HG03520 (cell line): ENCODE results near the gene KLF13.

Experiments used
- ATAC-seq: cut with Tn5 transposase; IDR thresholded peaks from one replicate; pipeline ENCODE4 v1.9.1; 2021; ENCODE audit warnings: mild to moderate bottlenecking, moderate library complexity; ENCODE audit not compliant: unreplicated experiment

The KLF13 gene

DNA sequence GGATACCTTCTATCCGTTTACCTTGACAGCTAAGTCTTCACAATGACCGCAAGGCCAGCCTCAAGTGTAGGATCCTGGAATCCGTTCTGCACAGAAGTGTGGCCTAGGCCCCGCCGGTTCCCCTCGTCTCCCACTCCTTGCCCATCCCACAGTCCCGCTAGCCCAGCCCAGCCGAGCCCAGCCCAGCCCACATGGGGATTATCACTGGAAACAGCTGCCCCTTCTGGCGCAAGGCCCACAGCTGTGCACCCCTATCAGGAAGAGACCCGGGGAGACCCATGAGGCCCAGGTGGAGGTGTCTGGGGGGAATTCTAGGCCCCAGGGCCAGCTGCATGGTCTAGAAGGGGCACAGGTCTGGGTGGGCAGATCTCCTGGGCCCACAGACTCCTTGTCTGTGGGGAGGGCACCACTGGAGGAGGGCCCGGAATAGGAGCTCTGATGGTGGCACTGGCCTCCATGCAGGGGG, 27.9 kb upstream of the KLF13 start:
- no peak for ATAC-seq

DNA sequence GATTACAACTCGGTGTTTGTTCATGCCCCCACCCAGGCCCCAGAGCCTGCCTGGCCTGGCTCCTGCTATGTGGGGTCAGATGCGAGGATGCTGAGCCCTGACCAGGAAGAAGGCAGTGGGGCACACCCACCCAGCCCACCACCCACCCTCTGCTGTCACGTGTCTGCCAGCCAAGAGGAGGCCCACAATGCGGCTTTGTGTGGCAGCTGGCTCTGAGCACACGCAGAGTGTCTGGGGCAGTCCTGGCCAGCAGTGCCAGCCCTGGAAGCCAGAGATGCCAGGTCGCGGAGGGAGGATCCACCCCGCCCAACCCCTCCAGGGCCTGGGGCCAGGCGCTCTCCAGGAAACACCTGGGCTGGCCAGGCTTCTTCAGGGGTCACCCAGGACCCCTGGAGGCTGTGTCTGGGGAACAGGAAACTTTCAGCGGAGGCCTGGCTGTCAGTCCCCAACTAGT, 26.4 kb upstream of the KLF13 start:
- no peak for ATAC-seq

DNA sequence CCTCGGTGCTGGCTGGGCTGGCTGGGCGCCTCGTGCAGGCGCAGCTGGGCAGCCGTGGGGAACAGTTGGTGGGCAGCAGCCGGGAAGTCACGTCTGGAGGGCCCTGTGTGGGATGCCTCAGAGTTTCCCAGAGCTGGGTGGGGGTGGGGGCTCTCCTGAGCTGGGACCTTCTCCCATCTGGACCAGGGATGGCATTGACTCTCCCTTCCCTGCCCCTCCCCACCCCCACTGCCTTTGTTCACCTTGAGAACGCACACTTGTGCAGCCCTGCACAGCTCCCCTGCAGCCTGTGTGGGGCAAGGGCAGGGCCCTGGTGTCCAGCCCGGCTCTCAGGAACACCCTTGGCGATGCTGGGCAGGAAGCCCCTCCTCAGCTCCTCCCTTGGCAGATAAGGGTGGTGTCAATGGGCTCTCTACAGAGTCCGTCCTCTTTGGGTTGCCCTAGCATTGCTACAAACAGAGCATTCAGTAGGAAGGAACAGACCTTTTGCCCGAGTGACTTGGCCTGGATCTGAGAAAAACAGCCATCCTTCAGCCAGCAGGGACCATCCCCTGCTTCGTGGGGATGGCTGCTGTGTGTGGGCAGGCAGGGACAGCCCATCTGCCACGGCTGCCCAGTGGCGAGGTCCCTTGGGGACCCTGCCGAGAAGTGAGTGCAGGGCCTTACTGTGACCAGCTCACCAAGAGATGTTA, 25.5 kb upstream of the KLF13 start:
- no peak for ATAC-seq

DNA sequence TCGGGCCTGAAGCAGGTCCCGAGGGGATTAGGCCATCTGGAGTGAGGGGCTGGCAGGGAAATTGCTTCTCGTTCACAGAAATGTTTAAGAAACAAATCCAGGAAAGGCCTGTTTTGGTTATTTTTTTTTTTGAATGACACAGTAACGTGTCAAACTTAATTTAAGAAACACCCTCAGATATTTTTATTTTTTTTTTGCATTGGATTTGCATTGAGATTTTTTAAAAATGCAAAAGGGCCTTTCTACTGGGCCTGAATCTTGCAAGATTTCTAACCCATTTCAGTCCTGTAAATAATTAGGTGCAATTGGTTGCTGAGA, 25.0 kb upstream of the KLF13 start:
- ATAC-seq = no peak

DNA sequence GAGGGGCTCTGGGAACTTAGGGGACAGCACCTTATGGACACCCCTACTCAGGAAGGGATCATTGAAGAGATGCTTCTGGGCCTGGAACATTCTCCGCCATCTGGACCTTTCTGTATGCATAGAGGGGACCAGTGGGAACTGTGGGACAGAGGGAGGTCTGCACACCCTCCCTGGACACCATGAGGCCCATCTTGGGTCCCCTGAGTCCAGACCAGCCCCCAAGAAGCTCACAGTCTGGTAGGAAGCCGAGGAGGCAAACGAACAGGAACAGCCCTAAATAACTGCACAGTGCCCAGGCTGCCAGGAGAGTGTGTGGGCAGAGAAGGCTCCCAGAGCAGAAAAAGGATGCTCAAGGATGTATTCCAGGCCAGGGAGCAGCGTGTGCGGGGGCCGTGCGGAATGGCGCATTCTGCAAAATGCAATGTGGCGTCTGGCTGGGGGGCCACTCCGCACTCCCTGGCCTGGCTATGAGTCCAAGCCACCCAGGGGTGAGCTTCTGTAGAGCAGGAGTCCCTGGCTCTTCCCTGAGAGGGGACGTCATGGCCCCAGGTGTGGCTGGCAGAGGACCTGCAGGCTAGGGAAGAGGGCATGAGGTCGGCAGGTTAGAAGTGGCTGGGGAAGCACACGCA, 24.5 kb upstream of the KLF13 start:
- no peak for ATAC-seq

DNA sequence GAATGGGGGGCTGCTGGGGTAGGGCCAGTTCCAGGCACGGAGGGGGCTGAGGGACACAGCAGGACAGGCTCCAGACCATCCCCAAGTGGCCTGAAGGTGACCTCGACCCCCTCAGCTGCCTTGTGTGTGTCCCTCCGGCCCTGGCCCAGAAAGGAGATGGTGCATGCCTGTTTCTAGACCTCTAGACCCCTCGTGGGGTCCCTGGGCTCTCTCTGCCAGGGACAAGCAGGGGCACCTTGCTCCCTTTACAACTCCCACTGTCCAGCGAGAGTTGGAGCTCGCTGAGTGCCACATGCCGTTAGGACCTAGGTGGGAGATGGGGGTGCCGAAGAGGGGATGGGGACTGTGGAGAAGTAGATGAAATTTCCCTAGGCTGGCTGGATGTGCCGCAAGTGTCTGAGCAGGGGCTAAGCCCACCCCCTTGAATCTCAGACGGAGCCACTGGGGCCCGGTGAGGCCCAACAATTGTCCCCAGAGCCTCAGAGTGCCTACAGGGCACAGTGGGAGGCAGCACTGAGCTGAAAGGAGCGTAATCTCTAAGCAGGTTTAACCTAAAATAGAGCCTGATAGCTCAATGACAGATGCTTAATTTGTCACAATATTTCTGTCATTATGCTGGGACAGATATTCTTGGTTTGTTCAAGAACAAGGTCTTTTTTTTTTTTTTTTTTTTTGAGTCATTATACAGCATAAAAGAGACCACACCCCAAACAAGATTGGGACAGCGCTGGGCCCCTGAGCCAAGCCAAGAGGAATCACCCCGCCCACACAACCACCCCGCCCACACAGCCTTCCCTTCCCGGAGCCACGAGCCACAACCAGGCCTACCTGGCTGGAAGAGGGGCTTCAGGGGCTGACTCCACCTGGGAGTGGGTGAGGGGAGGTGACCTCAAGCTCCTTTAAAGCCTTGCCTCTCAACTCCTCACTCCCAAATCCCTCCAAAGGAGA, 23.6 kb upstream of the KLF13 start:
- ATAC-seq = no peak

DNA sequence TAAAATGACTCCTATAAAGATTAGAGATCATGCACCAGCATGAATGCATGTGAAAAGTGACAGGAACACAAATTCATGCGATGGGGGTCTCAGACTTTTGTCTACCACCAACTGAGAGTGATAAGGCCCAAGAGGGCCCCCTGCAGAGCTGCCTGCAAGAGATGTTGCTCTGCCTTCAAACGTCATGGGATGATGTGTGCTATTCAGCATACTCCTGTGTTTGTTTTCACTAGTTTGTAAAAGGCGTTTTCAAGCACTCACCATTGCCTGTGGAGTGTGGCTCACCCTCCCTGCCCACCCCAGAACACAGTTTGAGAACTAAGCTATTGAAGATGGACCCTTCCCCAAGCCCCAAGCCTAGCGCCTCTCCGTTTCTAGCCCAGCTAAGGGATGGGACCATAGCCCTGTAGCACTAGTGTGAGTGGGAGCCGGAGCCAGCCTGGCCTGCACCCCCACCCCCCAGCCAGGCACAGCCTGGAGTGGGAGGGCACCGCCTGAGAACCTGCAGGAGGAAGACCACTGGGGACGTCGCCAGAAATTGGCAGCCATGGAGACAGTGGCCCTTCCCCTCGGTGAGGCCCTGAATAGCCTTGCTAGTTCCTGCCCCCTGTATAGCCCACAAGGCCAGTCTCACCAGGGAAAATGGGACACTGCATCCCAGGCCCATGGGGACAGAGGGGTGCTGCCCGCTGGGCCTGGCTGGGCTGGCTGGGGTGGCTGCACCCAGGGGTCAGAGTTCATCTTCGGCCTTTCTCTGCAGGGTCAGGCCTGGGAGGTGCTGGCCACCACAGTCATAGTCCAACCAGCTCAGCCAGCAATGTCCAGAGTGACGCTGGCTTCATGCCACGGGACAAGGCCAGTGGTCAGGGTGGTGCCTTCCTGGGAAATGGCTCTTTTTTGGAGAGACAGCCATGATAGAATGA, 22.6 kb upstream of the KLF13 start:
- ATAC-seq = no peak

DNA sequence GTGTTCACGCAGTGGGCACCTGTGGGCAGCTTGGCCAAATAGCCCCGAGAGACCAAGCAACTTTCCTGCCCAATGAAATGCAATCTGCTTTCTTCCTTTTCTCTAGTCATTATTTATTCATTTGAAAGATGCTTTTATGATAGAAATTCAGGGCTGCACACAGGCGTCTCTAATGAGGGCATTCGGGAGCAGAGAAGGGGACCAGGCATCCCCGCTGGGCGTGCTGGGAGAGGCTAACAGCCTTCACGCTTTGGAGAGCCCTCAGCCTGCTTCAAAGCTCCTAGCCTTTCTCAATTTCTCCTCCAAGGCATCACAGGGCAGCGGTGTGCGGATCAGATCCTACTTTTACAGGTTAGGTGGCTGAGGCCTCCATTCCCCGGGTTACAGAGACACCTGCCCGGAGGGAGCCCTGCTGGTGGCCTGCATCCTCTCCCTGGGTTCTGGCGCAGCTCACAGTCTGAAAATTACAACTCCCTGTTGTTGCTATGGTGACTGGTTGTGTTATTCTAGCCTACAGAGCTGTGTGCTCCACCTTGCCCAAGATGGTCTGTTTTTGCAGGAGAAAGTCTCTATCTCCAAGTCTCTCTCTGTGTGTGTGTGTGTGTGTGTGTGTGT, 21.8 kb upstream of the KLF13 start:
- no peak for ATAC-seq

DNA sequence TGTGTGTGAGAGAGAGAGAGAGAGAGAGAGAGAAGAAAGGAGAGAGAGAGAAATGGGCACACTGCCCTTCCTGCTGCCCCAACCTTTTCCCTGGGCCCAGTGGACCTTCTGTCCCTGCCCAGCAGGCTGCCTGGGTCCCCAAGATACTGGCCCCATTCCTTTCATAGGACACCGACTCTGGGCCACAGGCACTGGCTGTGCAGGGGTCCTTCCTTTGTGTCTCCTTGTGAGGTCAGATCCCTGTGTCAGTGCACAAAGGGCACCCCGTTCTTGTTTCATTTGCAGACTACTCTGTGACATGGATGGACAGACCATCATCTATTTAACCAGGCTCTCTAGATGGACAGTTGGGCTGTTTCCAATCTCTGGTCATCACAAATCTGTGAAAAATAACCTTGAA, 21.3 kb upstream of the KLF13 start:
- no peak for ATAC-seq

DNA sequence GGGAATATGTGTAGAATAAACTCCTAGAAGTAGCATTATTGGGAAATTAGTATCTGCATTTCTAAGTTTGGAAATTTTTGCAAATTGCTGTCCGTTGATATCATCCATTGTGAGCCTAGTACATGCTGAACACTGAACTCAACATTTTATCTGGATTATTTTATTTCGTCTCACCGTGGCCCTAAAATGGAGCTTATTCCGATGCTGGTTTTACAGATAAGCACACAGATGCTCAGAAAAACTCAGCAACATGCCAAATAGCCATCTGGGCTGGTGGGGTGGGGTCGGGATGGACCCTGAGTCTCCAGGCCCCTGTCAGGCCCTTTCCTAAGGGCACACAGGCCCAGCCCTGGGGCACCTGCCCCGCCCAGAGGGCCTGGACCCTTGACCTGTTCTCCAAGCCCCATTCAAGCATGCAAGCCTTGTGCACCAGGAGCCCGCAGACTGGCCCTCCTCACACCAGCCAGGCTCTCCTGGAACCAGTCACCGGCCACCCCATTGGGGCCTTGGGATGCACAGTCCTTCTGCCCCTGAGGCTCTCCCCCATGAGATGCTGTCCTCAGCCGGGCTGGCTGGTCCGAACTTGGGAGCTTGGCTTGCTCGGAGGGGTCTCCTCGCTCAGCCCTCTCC, 20.7 kb upstream of the KLF13 start:
- no peak for ATAC-seq

DNA sequence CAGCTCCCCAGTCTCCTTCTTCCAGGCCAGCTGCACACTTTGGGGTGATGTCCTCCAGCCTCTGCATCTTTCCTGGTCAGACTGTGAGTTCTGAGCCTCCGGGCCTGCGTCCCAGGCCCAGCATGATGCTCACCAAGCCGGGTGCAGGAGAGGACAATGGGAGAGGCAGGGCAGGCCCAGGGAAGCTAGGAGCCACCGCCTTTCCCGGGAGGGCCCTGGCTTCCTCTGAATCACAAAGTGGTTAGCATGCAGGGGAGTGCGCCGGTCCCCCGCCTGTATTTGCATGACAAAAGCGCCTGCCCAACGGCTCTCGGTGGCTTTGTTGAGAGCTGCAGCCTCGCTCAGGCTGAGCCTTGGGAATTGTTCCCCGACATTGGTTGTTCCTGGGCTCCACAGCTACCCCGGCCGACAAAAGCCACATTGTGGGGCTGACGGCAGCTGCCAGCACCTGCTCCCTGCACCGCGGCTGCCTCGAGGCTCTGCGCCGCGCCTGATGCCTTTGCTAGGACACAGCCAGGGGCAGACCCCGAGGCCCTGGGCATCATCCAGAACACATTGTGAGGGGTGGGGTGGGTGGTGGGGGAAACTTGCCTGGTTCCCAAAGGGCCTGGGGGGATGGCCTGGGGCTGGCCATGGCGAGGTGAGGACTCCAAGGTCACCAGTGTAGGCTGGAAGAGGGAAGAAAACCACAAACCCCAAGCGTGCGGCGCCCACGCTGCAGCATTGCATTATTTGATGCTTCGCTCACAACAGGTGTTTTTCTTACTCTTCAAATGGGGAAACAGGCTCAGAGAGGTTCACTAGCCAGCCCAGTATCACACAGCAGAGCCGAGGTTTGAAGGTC, 20.0 kb upstream of the KLF13 start:
- ATAC-seq = no peak

DNA sequence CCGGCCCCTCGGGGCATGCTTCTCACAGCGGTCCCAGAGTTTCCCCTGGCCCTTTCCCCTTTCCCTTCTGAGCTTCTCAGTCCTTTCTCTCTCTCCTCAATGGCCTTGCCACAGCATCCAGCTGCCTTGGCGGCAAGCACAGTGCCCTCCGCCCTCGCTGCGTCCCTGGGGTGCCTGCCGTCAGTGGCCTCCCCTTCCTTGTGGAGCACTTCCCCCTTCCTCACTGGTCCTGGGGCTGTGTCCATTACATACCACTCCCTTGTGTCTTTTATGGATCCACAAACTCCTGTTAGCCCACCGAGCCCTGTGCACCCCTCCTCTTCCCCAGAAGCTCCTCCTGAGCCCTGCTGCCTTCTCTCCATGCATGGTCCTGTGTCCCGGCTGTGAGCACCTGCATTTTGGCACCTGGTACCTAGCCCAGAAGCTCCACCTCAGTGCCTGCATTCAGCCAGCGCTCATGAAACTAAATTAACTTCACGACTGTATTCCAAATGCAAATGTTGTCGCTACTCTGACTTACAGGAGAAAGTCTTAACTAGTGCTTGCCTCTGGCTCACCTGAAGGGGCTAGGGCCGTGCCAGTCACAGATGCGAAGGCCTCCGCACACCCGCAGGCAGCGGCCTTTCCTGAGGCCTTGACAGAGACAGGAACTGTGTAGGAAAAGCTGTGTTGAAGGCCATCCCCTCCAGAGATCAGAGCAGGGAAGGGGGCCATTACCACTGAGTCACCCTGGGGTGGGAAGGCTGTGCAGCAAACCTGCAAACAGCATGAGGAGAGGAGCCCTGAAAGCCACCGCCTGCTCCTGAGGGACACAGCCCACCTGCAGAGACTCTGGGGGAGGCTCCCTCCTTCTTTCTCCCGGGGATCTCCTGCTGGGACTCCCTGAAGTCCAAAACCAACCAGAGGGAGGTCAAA, 19.1 kb upstream of the KLF13 start:
- ATAC-seq = no peak

DNA sequence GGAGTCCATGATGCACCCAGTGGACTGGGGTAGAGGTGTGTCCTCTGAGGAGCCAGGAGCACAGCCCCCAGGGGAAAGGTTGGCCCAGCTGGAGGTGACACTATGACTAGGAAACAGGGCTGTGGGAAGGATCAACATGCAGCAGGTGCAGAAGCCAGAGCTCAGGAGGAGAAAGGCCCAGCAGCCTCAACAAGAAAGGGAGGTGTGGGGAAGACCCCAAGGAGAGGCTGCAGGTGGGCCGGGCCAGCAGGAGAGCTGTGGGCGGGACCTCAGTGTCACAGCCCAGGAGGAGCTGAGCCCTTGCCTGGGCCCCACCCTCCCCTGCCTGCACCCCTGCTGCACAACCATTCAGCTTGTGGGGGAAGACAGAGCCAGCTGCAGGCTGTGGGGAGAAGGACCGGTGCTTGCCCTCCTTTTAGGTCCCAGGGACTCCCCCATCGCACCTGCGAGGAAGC, 18.4 kb upstream of the KLF13 start:
- no peak for ATAC-seq

DNA sequence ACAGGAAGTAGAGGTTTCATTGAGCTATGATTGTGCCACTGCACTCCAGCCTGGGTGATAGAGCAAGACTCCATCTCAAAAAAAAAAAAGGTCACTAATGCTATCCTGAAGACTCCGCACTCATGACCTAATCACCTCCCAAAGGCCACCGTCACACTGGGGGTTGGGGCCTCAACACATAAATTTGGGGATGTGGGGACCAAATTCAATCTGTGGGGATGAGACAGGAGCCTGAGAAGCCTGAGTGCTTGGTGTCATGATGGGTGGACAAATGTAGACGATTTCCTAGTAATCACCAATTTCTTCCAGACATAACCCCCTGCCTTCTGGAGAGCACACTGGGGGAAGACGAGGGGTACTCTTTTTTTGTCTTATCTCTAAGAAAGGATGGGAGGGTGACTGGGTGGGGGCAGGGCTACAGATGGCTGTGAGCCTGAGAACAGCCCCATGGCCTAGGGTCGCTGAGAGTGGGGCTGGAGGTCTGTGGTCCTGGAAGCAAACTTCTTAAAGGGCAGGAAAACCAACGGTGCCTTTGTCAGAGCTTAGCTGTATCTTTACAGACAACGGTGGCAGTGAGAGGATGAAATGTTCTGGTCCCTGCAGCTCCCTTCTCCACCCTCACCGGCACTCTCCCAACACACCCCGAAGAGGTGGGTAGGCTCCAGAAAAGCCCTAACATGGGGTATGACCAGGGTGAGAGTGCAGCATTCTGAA, 16.6 kb upstream of the KLF13 start:
- ATAC-seq = no peak

DNA sequence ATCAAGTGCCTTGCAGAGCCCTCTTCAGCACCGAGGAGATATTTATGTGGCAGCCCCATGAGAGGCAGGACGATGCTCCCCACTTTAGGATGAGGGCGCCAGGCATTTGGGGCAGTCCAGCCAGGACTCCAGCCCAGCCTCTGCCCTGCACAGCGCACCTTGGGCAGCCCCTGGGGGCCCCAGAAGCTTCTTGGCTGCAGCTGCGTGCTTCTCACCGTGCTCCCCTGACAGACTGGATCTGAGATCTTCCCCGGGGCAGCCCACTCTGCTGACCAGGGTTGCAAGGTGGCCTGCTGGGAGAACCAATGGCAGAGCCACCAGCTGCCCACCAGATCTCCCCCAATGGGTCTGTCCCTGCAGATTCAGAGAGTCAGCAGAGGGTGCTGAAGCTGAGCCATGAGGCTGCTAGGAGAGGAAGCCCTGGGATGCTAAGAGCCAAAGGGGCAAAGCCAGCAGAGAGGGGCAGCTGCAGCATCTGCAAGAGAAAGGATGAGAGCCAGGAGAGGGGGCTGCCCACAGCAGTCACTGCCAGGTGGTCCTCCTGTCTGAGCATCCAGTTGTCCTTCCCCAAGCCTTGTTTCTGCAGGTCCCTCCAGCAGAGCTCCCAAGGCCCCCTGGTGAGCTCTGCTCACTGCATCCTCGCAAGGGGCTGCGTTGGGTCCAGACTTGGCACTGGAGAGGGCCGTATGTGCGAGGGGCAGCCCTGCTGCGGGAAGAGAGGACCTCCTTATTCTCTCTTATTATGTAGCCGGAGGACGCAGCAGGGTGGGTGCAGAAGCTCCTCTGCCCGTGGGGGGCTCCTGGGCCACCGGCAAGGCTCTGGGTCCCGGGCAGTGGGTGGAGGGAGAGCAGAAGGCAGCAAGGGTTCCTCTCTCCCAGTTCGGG, 14.7 kb upstream of the KLF13 start:
- no peak for ATAC-seq

DNA sequence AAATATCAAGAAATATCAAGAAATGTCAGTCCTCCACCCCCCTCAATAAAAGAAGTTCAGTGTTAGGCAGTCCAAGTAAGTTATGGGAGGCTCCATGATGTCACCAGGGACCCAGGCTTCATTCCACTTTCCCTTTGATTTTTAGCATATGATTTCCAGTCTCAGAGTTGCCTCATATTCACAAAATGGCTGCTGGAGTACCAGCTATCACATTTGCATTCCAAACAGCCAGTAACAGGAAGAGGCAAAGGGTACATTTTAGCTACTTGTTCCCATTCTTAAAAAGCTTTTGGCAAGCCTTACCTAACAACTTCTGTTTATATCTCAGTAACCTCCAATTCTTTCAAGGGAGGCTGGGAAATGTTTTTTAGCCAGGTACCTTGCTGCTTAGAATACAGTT, 13.4 kb upstream of the KLF13 start:
- ATAC-seq = no peak
